ENCODE data around the gene B4GALNT2.

- TF ChIP-seq EZH2 (optimal IDR thresholded peaks at IDR 0.05; ENCODE audit: low read depth, low read length) (no peak), CTCF (IDR thresholded peaks at IDR 0.05; ENCODE audit: low read length) (no peak)
These were observed 84.5 kb downstream of the B4GALNT2 start for GRCh38 chr17:49216953-49217650.

Data from MM.1S (cell line).